Measurements from ENCODE around the gene ADGRE2. TPM values are rescaled to one million over a fixed set of nuclear protein-coding genes. Genes with fewer than 3 reads are reported as not detected.
"Not testable (repeated sequence)": the region's sequence is repeated elsewhere in the genome, so short reads cannot be mapped to it uniquely, and the experiment has no call there.

ADGRE2 gene
- total RNA-seq, 4 donors from 2014 or later = 1.2 to 16.5 (median 1.9) TPM; not detected in 1

GRCh38 chr19:14767466-14767971 lies 10.8 kb downstream of the ADGRE2 start:
- TF ChIP-seq POLR2A (IDR thresholded peaks at IDR 0.05) (no peak), CTCF (IDR thresholded peaks at IDR 0.05) (no peak)
- H3K27ac ChIP-seq = no peak overlapping the region
- no peaks in the 10 kb centered on the region for H3K9me3 ChIP-seq
- DNase-seq = peak in 1 of 3 donors; percentile 21
- H3K4me3 ChIP-seq = no peak overlapping the region
- no peaks in the 10 kb centered on the region for H3K4me1 ChIP-seq
- no peaks in the 10 kb centered on the region for H3K36me3 ChIP-seq
- H3K27me3 ChIP-seq = no peaks in the 10 kb centered on the region

GRCh38 chr19:14765841-14766240 lies 12.5 kb downstream of the ADGRE2 start:
- not testable (repeated sequence) for H3K4me1 ChIP-seq, H3K27me3 ChIP-seq, H3K27ac ChIP-seq, H3K4me3 ChIP-seq, H3K36me3 ChIP-seq, H3K9me3 ChIP-seq
- DNase-seq = peak in 1 of 3 donors; percentile 11

GRCh38 chr19:14765403-14765802 lies 13.0 kb downstream of the ADGRE2 start:
- not testable (repeated sequence) for H3K9me3 ChIP-seq, DNase-seq, H3K27ac ChIP-seq, H3K27me3 ChIP-seq, H3K4me3 ChIP-seq, H3K36me3 ChIP-seq, H3K4me1 ChIP-seq

- H3K4me3 ChIP-seq = no peak overlapping the region
- no peak for TF ChIP-seq CTCF (IDR thresholded peaks at IDR 0.05)
- TF ChIP-seq POLR2A (IDR thresholded peaks at IDR 0.05) = no peak
- DNase-seq = no peak
- no peaks in the 10 kb centered on the region for H3K36me3 ChIP-seq
- no peaks in the 10 kb centered on the region for H3K9me3 ChIP-seq
- H3K4me1 ChIP-seq = no peaks in the 10 kb centered on the region
- H3K27me3 ChIP-seq = no peaks in the 10 kb centered on the region
- H3K27ac ChIP-seq = no peak overlapping the region
These were observed 14.0 kb downstream of the ADGRE2 start for GRCh38 chr19:14764401-14764800.

- Histone ChIP-seq H3K36me3 (no peaks in the 10 kb centered on the region), H3K27me3 (no peaks in the 10 kb centered on the region), H3K9me3 (no peaks in the 10 kb centered on the region), H3K4me3 (no peak overlapping the region), H3K4me1 (no peaks in the 10 kb centered on the region), H3K27ac (no peak overlapping the region)
- DNase-seq = no peak
- TF ChIP-seq CTCF (IDR thresholded peaks at IDR 0.05) (no peak), POLR2A (IDR thresholded peaks at IDR 0.05) (no peak)
These were observed 14.7 kb downstream of the ADGRE2 start for GRCh38 chr19:14763497-14764145.

GRCh38 chr19:14762111-14762510 lies 16.2 kb downstream of the ADGRE2 start:
- Histone ChIP-seq H3K36me3 (no peaks in the 10 kb centered on the region), H3K27me3 (no peaks in the 10 kb centered on the region), H3K4me3 (no peak overlapping the region), H3K4me1 (no peaks in the 10 kb centered on the region), H3K27ac (no peak overlapping the region), H3K9me3 (no peaks in the 10 kb centered on the region)
- DNase-seq = no peak
- TF ChIP-seq CTCF (IDR thresholded peaks at IDR 0.05) (no peak), POLR2A (IDR thresholded peaks at IDR 0.05) (no peak)

GRCh38 chr19:14761607-14762006 lies 16.8 kb downstream of the ADGRE2 start:
- TF ChIP-seq POLR2A (IDR thresholded peaks at IDR 0.05) (no peak), CTCF (IDR thresholded peaks at IDR 0.05) (no peak)
- Histone ChIP-seq H3K36me3 (no peaks in the 10 kb centered on the region), H3K9me3 (no peaks in the 10 kb centered on the region), H3K27ac (no peak overlapping the region), H3K27me3 (no peaks in the 10 kb centered on the region), H3K4me1 (no peaks in the 10 kb centered on the region), H3K4me3 (no peak overlapping the region)
- no peak for DNase-seq

All from Peyer's patch (tissue), 4 donors.